HG03097 (cell line): ENCODE results near the gene ST6GALNAC4.
A peak's percentile ranks its signal among the peaks of the same experiment; 100 is the strongest.
"Not testable (repeated sequence)": the region's sequence is repeated elsewhere in the genome, so short reads cannot be mapped to it uniquely, and the experiment has no call there.

Experiments
- ATAC-seq: cut with Tn5 transposase; IDR thresholded peaks from one replicate; pipeline ENCODE4 v1.9.1; 2021; ENCODE audit not compliant: unreplicated experiment, low FRiP score

The ST6GALNAC4 gene

GRCh38 chr9:127874301-127875221 lies 42.3 kb downstream of the ST6GALNAC4 start:
- ATAC-seq: no peak

DNA sequence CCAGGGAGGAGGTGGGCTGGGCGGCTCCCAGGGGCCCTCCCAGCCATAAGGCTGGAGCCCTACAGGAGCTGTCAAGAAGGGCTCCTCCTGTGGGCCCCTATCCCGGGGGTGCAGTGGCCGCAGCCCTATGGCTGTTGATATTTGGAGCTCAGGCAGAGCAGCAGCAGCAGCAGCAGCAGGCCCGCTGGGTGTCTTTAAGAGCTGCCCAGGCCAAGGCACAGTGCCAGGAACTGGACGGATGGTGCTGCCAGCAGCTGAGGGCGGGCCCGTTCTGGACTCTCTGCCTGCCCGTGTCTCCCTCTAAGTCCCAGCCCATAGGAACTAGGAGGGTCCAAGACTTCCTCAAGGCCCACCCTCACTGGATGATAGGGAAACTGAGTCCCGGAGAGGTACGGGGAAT lies 43.0 kb downstream of the ST6GALNAC4 start:
- no peak for ATAC-seq

- no peak for ATAC-seq
Measured at GRCh38 chr9:127873223-127873691, 43.6 kb downstream of the ST6GALNAC4 start.

GRCh38 chr9:127872369-127873222 lies 44.2 kb downstream of the ST6GALNAC4 start:
- ATAC-seq: no peak

DNA sequence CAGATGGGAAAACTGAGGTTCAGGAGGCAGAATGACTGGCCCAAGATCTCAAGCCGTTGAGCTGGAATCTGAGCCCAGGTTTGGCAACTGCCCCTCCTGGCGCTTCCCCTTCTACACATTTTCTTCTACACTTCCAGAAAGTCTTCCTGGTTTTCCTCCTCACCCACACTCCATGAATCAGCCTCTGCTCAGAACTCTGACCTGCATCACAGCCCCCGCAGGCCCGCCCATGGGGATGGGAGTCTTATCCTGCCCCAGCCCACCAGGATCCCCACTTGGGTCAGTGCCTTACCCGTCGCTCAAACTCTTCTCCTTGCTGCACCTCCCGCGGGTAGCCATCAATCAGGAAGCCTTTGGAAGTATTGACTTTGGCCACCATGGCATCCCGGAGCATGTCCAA lies 45.3 kb downstream of the ST6GALNAC4 start:
- no peak for ATAC-seq

DNA sequence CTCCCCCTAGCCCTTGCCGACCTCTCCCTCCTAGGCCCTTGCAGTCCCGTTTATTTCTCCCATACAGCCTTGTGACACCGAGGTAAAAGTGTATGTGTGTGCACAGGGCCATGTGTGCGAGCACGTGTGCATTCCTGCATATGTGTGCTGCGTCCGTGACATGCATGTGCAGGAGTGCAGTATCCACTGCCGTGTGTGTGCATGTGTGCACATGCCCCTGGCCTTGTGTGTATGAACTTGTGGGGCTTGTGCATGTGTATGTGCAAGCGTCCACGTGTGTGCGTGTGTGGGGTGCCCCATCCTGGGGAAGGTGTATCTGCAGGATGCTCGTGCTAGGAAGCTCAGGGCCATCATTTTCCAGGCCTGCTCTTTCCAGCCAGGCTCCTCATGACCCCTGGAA lies 46.0 kb downstream of the ST6GALNAC4 start:
- ATAC-seq: no peak

DNA sequence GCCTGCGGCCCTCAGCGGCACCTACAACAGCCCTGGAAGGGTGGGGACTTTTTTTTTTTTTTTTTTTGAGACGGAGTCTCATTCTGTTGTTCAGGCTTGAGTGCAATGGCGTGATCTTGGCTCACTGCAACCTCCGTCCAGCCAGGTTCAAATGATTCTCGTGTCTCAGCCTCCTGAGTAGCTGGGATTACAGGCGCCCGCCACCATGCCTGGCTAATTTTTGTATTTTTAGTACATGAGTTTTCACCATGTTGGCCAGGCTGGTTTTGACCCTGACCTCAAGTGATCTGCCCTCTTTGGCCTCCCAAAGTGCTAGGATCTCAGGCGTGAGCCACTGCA lies 46.7 kb downstream of the ST6GALNAC4 start:
- not testable (repeated sequence) for ATAC-seq

DNA sequence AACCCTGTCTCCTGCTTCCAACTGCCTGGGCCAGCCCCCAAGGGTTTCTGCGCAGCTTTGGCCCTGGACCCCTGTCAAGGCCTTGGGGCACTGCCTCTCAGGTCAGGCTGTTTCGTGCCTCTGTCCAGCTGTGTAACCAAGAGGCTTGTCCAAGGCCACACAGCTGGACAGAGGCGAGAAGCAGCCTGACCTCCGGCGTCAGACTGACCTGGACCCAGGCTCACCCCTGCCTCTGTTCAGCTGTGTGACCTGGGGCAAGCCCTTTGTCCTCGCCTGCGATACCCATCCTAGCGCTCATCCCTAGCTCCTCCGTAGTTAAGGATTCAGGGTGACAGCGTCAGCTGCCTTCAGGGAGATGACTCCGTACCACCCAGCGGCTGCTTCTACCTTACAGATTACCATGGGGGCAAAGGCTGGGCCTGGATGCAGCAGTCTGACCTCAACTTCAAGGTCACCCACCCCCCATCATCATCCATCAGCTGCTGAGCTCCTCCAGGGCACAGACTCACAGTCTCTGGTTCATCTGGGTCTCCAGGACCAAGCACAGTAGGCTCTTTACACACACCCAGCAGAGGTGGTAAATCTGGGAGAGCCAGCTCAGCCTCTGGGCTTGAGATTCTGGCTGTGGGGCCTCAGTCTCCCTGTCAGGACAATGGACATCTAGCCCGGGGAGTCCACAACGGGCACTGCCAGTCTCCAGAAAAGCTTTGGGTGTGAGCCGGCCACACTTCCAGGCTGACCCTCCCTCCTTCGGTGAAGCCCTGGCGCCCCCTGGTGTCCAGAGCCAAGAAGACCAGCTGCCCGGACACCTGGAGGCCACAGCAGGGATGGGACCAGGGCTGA lies 47.3 kb downstream of the ST6GALNAC4 start:
- peak; percentile 67 for ATAC-seq

DNA sequence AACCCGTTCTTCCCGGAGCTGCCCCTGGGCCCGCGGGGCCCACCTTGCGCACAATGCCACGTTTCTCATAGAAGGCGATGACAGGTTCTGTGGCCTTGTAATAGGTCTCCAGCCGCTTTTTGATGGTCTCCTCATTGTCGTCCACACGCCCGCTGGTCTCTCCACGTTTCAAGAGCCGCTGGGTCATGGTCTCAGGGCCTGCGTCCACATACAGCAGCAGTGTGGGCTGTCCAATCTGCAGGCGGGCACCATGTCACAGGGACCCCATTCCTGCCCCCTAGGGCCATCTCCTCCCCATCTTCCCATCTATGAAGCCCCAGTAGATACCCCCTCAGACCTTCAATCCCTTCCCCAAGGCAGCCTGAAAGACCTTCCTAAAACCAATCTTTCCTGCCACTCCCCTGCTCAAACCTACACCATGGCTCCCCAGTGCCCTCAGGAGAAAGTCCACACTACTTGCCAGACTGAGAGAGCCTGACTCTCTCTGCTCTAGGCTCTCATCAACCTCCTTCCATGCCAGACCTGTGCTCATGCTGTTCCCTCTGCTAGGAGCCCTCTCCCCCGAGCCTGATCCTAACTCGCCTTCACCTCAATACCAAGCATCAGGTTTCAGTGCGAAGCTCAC lies 48.5 kb downstream of the ST6GALNAC4 start:
- no peak for ATAC-seq

DNA sequence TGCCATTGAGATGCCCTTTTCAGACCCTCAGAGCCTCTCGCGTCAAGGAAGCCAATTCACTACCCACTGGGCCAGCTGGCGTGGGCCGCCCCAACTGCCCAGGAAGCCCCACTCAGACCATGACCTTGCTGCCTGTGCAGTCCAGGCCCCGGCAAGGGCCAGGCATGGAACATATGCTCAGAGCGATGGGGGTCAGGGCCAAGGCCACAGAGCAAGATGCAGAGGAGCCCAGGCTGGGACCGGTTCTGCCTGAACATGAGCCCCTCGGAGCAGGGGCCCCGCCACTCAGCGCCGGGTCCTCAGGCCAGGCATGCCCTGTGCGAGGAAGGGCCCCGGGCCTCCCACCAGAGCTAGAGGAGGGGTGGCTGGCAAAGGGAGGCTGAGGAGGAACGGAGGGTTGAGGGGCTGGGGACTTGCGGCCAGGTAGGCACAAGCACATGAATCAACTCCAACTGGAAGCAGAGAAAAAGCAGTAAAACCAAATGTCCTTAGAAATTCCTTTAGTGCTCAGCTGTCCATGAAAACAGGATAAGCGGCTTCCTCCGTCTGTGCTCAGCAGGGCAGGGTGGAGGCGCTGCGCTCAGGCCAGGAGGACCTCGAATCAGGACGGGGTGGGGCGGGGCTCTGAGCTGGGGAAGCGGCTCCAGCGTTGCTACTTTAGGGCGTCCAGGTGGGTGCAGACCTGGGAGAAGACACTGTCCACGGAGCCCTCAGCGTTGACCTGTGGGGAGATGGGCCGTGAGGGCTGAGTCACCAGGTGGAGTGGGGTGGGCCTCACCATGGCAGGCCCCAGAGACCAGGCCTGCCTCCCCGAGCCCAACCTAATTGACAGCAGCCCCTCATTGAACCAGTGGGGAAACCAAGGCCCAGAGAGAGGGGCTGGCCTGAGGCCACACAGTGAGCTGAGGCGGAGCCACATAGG lies 49.2 kb downstream of the ST6GALNAC4 start:
- no peak for ATAC-seq

DNA sequence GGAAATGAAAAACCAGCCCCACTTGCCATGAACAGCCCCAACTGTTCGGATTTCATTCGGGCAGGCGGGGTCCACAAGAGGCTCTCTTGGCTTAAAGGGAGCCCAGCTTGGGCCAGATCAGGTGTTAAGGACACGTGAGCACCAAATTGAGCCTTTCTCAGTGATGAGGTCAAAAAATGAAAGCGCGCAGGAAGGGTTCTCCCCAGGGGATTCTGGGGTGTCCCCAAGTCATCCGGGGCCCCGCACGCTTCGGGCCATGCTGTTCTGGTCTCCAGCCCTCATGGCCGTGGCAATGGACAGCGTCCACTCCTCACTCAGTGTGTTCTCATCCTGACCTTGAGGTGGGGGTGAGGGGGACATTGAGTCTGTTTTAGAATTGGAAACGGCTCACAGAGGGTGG lies 50.3 kb downstream of the ST6GALNAC4 start:
- ATAC-seq: no peak

DNA sequence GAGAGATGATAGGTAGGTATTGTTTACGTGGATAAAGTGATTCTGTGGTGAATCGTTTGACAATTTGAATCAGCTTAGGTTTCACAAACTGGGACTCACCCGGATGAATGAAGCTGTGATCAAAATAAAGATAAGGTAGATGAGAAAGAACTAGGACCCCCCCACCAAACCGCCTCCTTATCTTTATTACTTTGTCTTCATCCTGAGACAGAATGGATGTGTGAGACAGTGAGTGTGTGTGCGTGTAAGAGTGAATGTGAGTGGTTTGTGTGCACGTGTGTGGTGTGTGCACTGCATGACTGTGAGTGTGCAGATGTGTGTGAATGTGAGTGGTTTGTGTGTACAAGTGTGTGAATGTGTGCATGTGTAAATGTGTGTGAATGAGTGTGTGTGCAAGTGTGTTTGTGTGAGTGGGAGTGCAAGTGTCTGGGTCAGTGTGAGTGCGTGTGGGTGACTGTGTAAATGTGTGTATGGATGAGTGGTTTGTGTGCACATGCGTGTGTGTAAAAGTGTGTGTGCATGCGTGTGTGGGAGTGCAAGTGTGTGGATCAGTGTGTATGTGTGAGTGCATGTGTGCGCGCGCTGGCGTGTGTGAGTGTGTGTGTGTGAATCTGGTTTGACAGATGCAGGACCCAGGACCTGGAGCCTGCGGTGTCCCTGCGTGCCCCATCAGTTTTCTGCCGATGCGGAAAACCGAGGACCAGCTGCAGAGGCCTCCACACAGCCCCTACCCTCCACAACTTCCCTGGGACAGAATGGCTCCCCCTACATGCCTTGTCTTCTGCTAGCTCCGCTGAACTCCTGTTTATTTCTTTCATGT lies 51.0 kb downstream of the ST6GALNAC4 start:
- no peak for ATAC-seq

DNA sequence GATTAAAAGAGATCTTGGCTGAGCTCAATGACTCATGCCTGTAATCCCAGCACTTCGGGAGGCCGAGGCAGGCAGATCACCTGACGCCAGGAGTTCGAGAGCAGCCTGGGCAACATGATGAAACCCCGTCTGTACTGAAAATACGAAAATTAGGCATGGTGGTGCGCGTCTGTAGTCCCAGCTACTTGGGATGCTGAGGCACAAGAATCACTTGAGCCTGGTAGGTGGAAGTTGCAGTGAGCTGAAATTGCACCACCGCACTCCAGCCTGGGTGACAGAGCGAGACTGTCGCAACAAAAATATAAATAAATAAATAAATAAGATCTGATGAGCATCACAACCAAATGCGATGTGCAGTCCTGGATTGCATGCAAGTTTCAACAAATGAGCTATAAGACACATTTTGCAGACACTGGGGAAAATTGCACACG lies 53.6 kb downstream of the ST6GALNAC4 start:
- no peak for ATAC-seq

GRCh38 chr9:127862075-127863011 lies 54.5 kb downstream of the ST6GALNAC4 start:
- ATAC-seq: no peak

- no peak for ATAC-seq
Measured at GRCh38 chr9:127860779-127861178, 56.1 kb downstream of the ST6GALNAC4 start.

GRCh38 chr9:127860260-127860659 lies 56.6 kb downstream of the ST6GALNAC4 start:
- no peak for ATAC-seq

GRCh38 chr9:127858041-127858512 lies 58.8 kb downstream of the ST6GALNAC4 start:
- ATAC-seq: no peak
